Glutamatergic neuron (in vitro differentiated cells): ENCODE data around the gene RAF1. TPM values are rescaled to one million over a fixed set of nuclear protein-coding genes. Genes with fewer than 3 reads are reported as not detected.
"Not testable (repeated sequence)": the region's sequence is repeated elsewhere in the genome, so short reads cannot be mapped to it uniquely, and the experiment has no call there.

Experiments
- DNase-seq: peaks from one replicate; pipeline ENCODE4 v3.0.0; 2022
- H3K27ac Mint-ChIP-seq: one replicate; pipeline ENCODE4 v1.8.0; 2020; ENCODE audit warnings: mild to moderate bottlenecking, mixed read lengths, inconsistent platforms; ENCODE audit not compliant: unreplicated experiment
- H3K27me3 Mint-ChIP-seq: one replicate; pipeline ENCODE4 v1.8.0; 2020; ENCODE audit warnings: mild to moderate bottlenecking, moderate library complexity, mixed read lengths, inconsistent platforms; ENCODE audit not compliant: unreplicated experiment
- H3K36me3 Mint-ChIP-seq: one replicate; pipeline ENCODE4 v1.8.0; 2020; ENCODE audit warnings: mild to moderate bottlenecking, mixed read lengths, inconsistent platforms; ENCODE audit not compliant: unreplicated experiment
- H3K4me1 Mint-ChIP-seq: one replicate; pipeline ENCODE4 v1.8.0; 2020; ENCODE audit warnings: mild to moderate bottlenecking, low read depth, mixed read lengths, inconsistent platforms; ENCODE audit not compliant: unreplicated experiment
- H3K4me3 Mint-ChIP-seq: one replicate; pipeline ENCODE4 v1.8.0; 2020; ENCODE audit warnings: mild to moderate bottlenecking, mixed read lengths, inconsistent platforms; ENCODE audit not compliant: unreplicated experiment
- H3K9me3 Mint-ChIP-seq: one replicate; pipeline ENCODE4 v1.8.0; 2020; ENCODE audit warnings: mild to moderate bottlenecking, moderate library complexity, mixed read lengths, inconsistent platforms; ENCODE audit not compliant: unreplicated experiment
- CTCF ChIP-seq: fragments of 200-600 bp; sonication (generic); IDR thresholded peaks from one replicate; pipeline ENCODE4 v1.5.0; 2021; ENCODE audit not compliant: partially characterized antibody, unreplicated experiment
- total RNA-seq: library from RNA; stranded (reverse); fragmentation: NEBNext Ultra II Directional; extraction: Animal tissue kit (Norgen Biotek cat#: 25700); gene quantifications from one replicate; pipeline ENCODE4 v1.2.1, GENCODE V29; 2021; ENCODE audit not compliant: unreplicated experiment

Gene RAF1
- total RNA-seq, 1 donor from 2014 or later = 185 TPM

GRCh38 chr3:12653747-12654146, 10.2 kb downstream of the RAF1 start:
- Mint-ChIP-seq H3K9me3 (peaks cover 2% of the 10 kb centered on the region), H3K27ac (no peak overlapping the region), H3K27me3 (peaks cover 4% of the 10 kb centered on the region), H3K36me3 (no peaks in the 10 kb centered on the region), H3K4me1 (peaks cover 14% of the 10 kb centered on the region), H3K4me3 (no peak overlapping the region)
- no peak for DNase-seq
- TF ChIP-seq CTCF = no peak

- Mint-ChIP-seq H3K27me3 (no peaks in the 10 kb centered on the region), H3K27ac (no peak overlapping the region), H3K36me3 (no peaks in the 10 kb centered on the region), H3K9me3 (peaks cover 2% of the 10 kb centered on the region), H3K4me1 (no peaks in the 10 kb centered on the region), H3K4me3 (no peak overlapping the region)
- no peak for TF ChIP-seq CTCF
- no peak for DNase-seq
These were observed 15.4 kb downstream of the RAF1 start for GRCh38 chr3:12648384-12648959.

- Mint-ChIP-seq H3K36me3 (no peaks in the 10 kb centered on the region), H3K4me1 (peaks cover 5% of the 10 kb centered on the region), H3K9me3 (no peaks in the 10 kb centered on the region), H3K27me3 (no peaks in the 10 kb centered on the region), H3K4me3 (no peak overlapping the region), H3K27ac (no peak overlapping the region)
- TF ChIP-seq CTCF = no peak
- DNase-seq = no peak
These were observed 19.5 kb downstream of the RAF1 start for GRCh38 chr3:12644331-12644937.

GRCh38 chr3:12643724-12644123, 20.2 kb downstream of the RAF1 start:
- H3K27me3 Mint-ChIP-seq = no peaks in the 10 kb centered on the region
- TF ChIP-seq CTCF = no peak
- no peak overlapping the region for H3K4me3 Mint-ChIP-seq
- no peaks in the 10 kb centered on the region for H3K36me3 Mint-ChIP-seq
- no peak for DNase-seq
- H3K27ac Mint-ChIP-seq = no peak overlapping the region
- no peaks in the 10 kb centered on the region for H3K9me3 Mint-ChIP-seq
- H3K4me1 Mint-ChIP-seq = peaks cover 6% of the 10 kb centered on the region

GRCh38 chr3:12643010-12643380, 20.9 kb downstream of the RAF1 start:
- no peaks in the 10 kb centered on the region for H3K36me3 Mint-ChIP-seq
- no peaks in the 10 kb centered on the region for H3K27me3 Mint-ChIP-seq
- H3K4me3 Mint-ChIP-seq = no peak overlapping the region
- peaks cover 3% of the 10 kb centered on the region for H3K9me3 Mint-ChIP-seq
- no peak for DNase-seq
- peaks cover 9% of the 10 kb centered on the region for H3K4me1 Mint-ChIP-seq
- no peak for TF ChIP-seq CTCF
- peak overlapping the region; percentile 4 for H3K27ac Mint-ChIP-seq

GRCh38 chr3:12640853-12641252, 23.1 kb downstream of the RAF1 start:
- peaks cover 10% of the 10 kb centered on the region for H3K4me1 Mint-ChIP-seq
- H3K4me3 Mint-ChIP-seq, H3K27ac Mint-ChIP-seq, H3K36me3 Mint-ChIP-seq, DNase-seq, H3K27me3 Mint-ChIP-seq, H3K9me3 Mint-ChIP-seq: not testable (repeated sequence)
